GM12872 (cell line): ENCODE measurements around the gene C2CD4C.

Experiments
- CTCF ChIP-seq: IDR thresholded peaks from 3 replicates; pipeline ENCODE4 v1.5.1; 2011; ENCODE audit warnings: low read depth, mild to moderate bottlenecking, low read length, moderate library complexity; ENCODE audit not compliant: insufficient read depth

C2CD4C gene

DNA sequence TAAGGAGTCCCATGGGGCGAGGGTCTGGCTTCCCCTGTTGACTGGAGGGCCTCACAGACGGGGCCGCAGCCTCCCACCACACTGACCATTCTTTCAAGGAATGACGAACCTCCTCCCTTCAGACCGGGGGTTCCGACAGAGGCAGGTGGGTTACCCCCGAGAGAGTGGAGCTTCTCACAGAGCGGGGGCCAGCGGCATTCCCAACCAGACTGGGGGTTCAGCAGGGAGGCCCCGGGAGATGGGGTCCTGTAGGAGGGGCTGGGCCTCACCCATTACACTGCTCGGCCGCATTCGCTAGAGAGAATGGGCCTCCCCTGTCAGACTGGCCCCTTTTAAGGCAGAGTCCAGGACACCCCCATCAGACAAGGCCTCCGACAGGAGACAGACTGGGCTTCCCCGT, 15.6 kb upstream of the C2CD4C start:
- TF ChIP-seq CTCF, result no peak

GRCh38 chr19:423691-424466, 14.9 kb upstream of the C2CD4C start:
- TF ChIP-seq CTCF, result no peak

DNA sequence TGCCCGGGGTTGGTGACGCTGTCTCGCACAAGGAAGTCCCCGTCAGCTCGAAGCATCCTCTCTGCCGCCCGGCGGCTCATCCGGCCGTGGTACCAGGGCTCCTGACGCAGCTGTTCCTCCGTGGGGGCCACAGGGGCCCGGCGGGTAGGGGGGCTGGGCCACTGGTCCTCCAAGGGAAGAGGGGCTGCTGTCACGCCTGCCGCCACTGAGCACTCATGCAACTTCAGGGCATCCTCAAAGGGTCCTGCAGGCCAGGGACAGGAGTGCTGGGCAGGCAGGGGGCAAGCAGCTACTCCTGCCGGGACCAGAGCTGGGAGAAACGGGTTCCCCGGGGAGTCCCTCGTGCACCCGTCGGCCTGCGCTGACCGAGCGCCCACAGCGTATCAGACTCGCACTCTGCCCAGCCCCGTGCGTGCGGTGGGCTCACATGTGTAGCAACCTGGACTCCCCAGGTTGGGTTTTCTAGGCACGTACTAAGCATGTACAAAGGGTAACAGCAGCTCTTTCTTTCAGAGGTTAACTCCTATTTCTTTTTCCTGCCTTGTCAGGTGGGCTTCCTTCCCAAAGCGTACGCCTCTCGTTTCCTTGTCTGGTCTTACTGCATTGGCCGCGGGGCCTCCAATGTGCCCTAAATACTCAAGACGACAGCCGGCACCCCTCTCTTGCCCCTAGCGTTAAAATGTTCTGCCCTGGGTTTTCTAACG, 13.4 kb upstream of the C2CD4C start:
- TF ChIP-seq CTCF, result no peak

GRCh38 chr19:419721-420515, 11.0 kb upstream of the C2CD4C start:
- no peak for TF ChIP-seq CTCF

GRCh38 chr19:418761-419671, 10.1 kb upstream of the C2CD4C start:
- no peak for TF ChIP-seq CTCF

DNA sequence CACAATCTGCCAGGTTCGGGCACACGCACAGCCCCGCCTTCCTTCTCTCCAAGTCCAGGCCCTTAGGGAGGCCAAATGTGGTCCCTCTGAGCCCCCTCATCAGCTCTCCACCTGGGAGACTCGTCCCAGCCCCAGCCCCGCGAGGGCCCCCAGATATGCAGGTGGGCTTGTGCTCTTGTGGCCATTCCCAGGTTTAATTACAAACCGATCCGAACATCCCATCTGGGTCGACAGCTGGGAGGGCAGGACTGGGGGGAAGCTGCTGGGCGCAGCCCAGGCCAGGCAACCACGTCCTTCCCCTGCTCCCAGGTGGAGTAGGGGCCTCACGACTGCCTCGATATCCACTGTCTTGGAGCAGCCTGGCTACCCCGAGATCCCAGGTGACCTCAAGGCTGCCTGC, 7.5 kb upstream of the C2CD4C start:
- no peak for TF ChIP-seq CTCF
